ENCODE measurements around the gene NAA80.
"Not testable (repeated sequence)": the region's sequence is repeated elsewhere in the genome, so short reads cannot be mapped to it uniquely, and the experiment has no call there.

The NAA80 gene

DNA sequence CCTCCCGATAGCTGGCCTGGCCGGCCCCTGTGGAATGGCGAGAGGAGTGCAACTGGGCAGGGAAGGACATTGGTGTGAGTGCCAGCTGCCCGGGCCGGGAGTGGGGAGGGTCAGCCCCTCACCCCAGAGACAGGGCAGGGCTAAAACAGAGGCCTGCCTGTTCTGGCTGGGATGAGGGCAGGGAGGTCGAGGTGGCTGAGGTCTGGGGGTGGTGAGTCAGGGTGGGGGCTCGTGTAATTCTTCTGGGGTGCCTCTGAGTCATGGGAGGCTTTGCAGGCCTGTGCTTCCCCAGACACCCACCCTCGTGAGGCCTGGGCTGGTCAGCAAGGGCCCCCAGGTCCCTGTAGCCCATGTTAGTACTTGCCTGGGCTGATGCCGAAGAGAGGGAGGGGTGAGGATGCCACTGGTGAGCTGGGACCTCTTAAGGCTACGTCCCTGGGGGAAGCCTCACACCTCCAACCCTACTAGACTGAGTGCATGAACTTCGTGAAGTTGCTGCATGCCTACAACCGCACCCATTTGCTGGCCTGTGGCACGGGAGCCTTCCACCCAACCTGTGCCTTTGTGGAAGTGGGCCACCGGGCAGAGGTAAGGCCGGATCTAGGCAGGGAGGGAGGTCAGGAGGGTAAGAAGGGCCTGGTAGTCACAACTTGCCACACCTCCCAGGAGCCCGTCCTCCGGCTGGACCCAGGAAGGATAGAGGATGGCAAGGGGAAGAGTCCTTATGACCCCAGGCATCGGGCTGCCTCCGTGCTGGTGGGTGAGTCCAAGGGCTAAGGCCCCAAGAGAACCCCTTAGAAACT is 28.6 kb downstream of the NAA80 start:
- DNase-seq (ENCODE audit: low read depth in 2 of 2) = no peak

- no peak for DNase-seq (ENCODE audit: low read depth in 2 of 2)
Observed at GRCh38 chr3:50269977-50270413, 29.2 kb downstream of the NAA80 start.

- DNase-seq (ENCODE audit: low read depth in 2 of 2) = no peak
Observed at GRCh38 chr3:50269460-50269859, 29.7 kb downstream of the NAA80 start.

- no peak for DNase-seq (ENCODE audit: low read depth in 2 of 2)
Observed at GRCh38 chr3:50268703-50269451, 30.3 kb downstream of the NAA80 start, which contains the start of gene SEMA3B. SEMA3B (plus strand) TSS chr3:50269147; CDS start chr3:50269241, 94 bp downstream.

DNA sequence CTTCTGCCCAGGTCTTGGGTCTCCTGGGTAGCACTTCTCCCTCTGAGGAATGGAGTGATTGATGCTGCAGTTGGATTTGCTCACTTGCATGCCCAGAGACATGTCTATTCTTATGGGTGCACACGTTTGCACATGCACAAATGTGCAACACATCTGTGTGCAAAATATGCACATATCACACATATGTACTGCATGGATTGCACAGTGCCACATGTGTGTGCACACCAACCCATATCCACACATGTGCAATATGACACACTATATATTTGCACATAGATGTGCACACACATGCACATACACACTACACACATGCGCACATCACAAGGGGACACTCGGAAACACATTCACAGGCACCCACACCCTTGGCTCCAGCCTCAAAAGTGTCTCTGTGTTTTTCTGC is 30.9 kb downstream of the NAA80 start:
- DNase-seq (ENCODE audit: low read depth in 2 of 2) = no peak

- no peak for DNase-seq (ENCODE audit: low read depth in 2 of 2)
Observed at GRCh38 chr3:50267280-50267913, 31.8 kb downstream of the NAA80 start.

DNA sequence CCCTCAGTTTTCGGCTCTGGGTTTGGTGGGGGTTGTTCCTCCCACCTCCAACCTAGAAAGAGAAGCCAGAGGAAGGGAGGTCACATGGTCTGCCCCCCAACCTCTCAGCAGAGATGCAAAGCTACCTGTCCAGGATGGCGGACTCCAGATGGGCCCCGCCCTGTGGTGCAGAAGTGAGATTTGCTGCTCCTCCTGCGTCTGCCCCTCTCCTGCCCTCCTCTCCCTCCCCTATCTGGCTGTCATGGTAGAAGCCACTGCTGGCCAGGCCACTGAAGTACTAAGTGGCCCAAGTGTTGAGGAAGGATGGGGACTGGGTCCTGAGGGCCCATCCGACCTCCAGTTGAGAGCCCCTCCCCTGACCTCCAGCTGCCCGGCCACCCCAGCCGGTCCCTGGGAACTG is 32.4 kb downstream of the NAA80 start:
- DNase-seq (ENCODE audit: low read depth in 2 of 2) = no peak

GRCh38 chr3:50266017-50266416 is 33.2 kb downstream of the NAA80 start:
- DNase-seq (ENCODE audit: low read depth in 2 of 2) = no peak

GRCh38 chr3:50265571-50265970 is 33.6 kb downstream of the NAA80 start:
- no peak for DNase-seq (ENCODE audit: low read depth in 2 of 2)

- DNase-seq (ENCODE audit: low read depth in 2 of 2) = no peak
Observed at GRCh38 chr3:50264964-50265485, 34.2 kb downstream of the NAA80 start.

GRCh38 chr3:50264383-50264963 is 34.7 kb downstream of the NAA80 start:
- DNase-seq (ENCODE audit: low read depth in 2 of 2) = no peak

DNA sequence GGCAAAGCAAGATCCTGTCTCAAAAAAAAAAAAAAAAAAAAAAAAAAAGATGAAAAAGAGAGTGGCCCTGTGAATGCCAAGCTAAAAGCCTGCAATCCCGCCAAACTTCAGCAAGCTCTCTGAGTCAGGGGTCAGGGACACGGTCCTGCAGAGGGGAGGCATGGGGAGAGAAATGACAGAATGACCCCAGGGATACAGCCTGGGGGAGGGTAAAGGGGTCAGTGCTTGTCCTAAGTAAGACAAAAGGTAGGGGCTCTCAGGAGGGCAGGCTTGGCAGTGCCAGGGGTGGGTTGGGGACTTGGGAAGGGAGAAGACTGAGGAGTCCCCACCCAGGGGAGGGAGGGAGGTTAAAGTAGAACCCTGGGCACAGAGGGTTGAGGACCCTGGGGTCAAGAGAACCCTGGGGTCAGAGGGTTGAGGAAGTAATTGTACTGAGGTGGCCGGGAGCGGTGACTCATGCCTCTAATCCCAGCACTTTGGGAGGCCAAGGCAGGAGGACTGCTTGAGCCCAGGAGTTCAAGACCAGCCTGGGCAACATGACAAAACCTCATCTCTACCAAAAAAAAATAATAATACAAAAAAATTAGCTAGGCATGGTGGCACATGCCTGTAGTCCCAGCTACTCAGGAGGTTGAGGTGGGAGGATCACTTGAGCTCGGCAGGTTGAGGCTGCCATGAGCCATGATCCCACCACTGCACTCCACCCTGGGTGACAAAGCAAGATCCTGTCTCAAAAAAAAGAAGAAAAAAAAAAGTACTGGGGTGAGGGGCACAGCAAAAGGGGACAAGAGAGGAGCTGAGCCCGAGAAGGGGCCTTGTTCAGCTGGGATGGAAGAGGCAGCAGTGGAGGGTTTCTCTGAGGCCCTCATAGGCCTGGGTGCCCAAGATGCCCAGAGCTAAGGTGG is 35.5 kb downstream of the NAA80 start:
- DNase-seq (ENCODE audit: low read depth in 2 of 2) = no peak

- DNase-seq (ENCODE audit: low read depth in 2 of 2) = no peak
Observed at GRCh38 chr3:50262778-50263177, 36.4 kb downstream of the NAA80 start.

DNA sequence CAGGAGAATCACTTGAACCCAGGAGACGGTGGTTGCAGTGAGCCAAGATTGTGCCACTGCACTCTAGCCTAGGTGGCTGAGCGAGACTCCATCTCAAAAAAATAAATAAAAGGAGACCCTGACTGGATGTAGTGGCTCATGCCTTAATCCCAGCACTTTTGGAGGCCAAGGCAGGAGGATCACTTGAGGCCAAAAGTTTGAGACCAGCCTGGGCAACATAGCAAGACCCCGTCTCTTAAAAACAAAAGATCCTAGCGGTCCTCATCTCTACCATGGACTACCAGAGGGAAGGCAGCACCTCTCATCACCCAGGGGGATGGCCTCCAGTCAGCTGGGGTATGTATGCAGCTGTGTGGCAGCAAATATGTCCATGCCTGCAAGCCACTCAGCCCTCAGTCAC is 37.0 kb downstream of the NAA80 start:
- not testable (repeated sequence) for DNase-seq (ENCODE audit: low read depth in 2 of 2)

DNA sequence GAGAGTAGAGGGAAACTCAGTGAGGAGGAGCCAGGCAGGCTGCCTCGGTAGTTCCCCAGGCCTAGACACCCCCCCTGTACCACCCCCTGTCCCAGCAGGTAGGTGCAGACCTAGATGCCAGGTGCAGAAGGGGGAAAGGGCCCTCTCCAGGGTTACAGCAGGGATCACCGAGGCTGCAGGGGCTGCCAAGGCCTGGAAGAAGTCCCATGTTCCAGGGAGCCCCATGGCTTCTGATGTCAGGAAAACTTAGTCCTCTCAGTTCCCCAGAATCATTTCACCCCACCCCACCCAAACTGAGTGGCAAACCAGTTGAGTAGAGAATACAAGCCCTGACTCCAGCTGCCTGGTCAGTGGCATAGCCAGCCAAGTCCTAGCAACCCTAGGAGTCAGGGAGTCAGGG is 37.7 kb downstream of the NAA80 start:
- no peak for DNase-seq (ENCODE audit: low read depth in 2 of 2)

DNA sequence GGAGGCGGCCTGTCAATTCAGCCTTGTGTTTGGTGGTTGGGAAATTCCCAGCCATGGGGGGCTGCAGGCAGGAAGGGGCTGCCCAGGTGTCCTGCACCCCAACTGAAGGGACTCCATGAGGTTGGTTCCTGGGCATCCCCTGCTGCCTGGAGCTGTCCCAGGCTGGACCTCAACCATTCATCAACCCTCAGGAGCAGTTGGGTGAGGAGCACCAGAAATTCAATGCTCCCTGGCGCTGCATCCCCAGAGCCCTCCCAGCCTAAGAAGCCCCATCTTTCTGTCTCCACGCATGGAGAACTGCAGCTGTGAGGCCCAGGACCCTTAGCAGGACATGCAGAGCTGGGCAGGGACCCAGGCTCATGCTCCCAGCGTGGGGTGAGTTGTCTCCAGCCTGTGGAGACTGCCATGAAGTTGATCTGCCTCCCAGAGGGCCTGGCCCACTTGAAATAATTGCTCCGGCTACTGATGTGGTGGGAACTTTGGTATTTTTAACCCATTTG is 38.2 kb downstream of the NAA80 start:
- no peak for DNase-seq (ENCODE audit: low read depth in 2 of 2)

GRCh38 chr3:50260027-50260941 is 38.9 kb downstream of the NAA80 start:
- peak; percentile 78 to 83 for DNase-seq (ENCODE audit: low read depth in 2 of 2)

DNA sequence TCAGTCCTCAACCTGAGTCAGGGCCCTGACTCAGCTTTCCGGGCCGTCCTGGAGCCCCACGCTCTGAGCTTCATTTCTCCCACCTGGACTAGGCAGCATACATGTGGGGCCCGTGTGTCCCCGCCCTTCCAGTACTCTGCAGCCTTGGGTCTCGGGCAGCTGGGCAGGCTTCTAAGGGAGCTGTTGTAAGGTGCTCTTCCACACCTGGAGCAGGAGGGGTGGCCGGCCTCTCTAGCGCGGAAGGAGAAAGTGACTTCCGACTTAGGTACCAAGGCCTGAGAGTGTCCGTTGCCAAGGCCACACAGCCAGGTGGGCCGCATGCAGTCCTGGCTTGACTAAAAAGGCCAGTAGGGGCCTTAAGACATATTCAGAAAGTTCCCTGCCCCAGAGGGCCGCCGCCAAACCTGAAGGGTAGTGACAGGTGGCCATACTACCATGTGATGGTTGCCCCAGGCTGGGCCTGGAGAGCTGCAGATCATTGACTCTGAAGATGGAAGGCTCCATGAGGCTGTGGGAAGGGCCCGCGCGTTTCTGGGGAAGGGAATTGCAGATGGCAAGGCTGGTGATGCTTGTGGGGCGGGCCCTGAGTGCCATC is 39.7 kb downstream of the NAA80 start:
- no peak for DNase-seq (ENCODE audit: low read depth in 2 of 2)

GRCh38 chr3:50258979-50259378 is 40.2 kb downstream of the NAA80 start:
- no peak for DNase-seq (ENCODE audit: low read depth in 2 of 2)
